Ecto neural progenitor cell (in vitro differentiated cells): ENCODE data around the gene PIERCE2.
"Not testable (repeated sequence)": the region's sequence is repeated elsewhere in the genome, so short reads cannot be mapped to it uniquely, and the experiment has no call there.

Experiments
- DNase-seq: peaks from one replicate; pipeline ENCODE4 v3.0.0-alpha.2; 2018; ENCODE audit warnings: low spot score

Gene PIERCE2

GRCh38 chr15:55434989-55435825, 26.9 kb downstream of the PIERCE2 start:
- DNase-seq: no peak

- not testable (repeated sequence) for DNase-seq
Observed at GRCh38 chr15:55443141-55443540, 34.8 kb downstream of the PIERCE2 start.

GRCh38 chr15:55445936-55446335, 37.6 kb downstream of the PIERCE2 start:
- DNase-seq: not testable (repeated sequence)

- not testable (repeated sequence) for DNase-seq
Observed at GRCh38 chr15:55446379-55447029, 38.2 kb downstream of the PIERCE2 start.

- DNase-seq: not testable (repeated sequence)
Observed at GRCh38 chr15:55447030-55447394, 38.7 kb downstream of the PIERCE2 start.

GRCh38 chr15:55457401-55458022, 49.2 kb downstream of the PIERCE2 start:
- no peak for DNase-seq

GRCh38 chr15:55461447-55461846, 53.2 kb downstream of the PIERCE2 start:
- DNase-seq: no peak

- no peak for DNase-seq
Observed at GRCh38 chr15:55468321-55468720, 60.0 kb downstream of the PIERCE2 start.
